Renal pelvis (tissue), 4 donors: ENCODE data around the gene SMDT1. TPM values are rescaled to one million over a fixed set of nuclear protein-coding genes. Genes with fewer than 3 reads are reported as not detected.
"Not testable (repeated sequence)": the region's sequence is repeated elsewhere in the genome, so short reads cannot be mapped to it uniquely, and the experiment has no call there.

Experiments used
- DNase-seq: peaks from one replicate; pipeline ENCODE4 v3.0.0-alpha.2; 2013
- polyA plus RNA-seq, 3 donors: library from polyadenylated mRNA; unstranded; fragments of 120-200 nt; gene quantifications; one replicate each; pipeline ENCODE4 v1.2.1, GENCODE V29; 2013; ENCODE audit not compliant: insufficient read length in 3 of 3

SMDT1 gene
- polyA plus RNA-seq, 3 donors, result 83.4 to 108 (median 102) TPM

DNA sequence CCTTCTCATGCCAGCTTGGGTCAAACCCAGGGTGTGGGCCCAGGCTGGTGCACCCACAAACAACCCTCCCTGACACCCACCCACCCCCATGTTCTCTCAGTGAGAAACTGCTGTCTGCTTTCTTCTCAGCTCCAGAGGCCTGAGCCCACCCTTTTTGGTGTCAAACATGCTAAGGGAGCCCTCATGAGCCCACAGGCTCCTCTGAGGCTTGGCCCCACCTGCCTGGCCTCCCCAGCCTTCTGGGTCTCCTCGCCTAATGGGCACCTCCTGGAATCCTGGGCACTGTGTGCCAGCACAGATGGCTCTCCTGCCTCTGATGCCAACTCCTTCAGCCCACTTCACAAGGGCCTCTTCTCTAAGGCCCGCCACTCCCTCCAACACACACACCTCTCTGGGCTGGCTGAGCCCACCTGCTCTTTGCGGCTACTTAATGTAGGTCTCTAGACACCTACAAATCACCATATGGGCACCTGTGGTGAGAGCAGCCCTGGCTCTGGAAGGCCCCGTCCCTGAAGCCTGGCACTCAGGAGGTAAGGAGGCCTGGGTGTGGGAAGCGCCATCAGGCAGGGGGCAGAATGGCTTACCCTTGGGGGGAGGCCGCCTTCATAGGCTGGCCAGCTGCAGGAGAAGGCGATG, 13.3 kb upstream of the SMDT1 start:
- no peak for DNase-seq

- DNase-seq, result no peak
Measured at GRCh38 chr22:42066937-42067336, 12.6 kb upstream of the SMDT1 start.

GRCh38 chr22:42067671-42068251, 11.7 kb upstream of the SMDT1 start:
- no peak for DNase-seq

GRCh38 chr22:42068291-42068690, 11.2 kb upstream of the SMDT1 start:
- DNase-seq, result no peak

- DNase-seq, result no peak
Measured at GRCh38 chr22:42069801-42070516, 9.5 kb upstream of the SMDT1 start.

- peak; percentile 95 for DNase-seq
Measured at GRCh38 chr22:42070517-42071422, 8.7 kb upstream of the SMDT1 start, which contains the start of gene NAGA. TSS of gene NAGA (minus strand) at chr22:42070812. CDS start at chr22:42070297, 515 bp downstream.

DNA sequence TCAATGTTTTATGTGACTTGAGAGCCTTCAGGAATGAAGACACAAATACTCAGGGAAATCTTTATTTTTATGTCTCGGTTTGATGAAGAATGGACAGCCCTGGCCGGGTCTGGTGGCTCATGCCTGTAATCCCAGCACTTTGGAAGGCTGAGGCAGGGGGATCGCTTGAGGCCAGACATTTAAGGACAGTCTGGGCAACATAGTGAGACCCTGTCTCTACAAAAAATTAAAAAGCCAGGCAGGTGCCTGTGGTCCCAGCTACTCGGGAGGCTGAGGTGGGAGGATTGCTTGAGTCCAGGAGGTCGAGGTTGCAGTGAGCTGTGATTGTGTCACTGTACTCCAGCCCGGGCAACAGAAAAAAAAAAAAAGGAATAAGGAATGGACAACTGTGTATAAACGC, 8.0 kb upstream of the SMDT1 start:
- DNase-seq, result not testable (repeated sequence)

- no peak for DNase-seq
Measured at GRCh38 chr22:42072606-42073330, 6.7 kb upstream of the SMDT1 start.

GRCh38 chr22:42073621-42074041, 5.9 kb upstream of the SMDT1 start:
- DNase-seq, result no peak

- DNase-seq, result peak; percentile 40
Measured at GRCh38 chr22:42074132-42074811, 5.2 kb upstream of the SMDT1 start, which contains the start of gene PHETA2. TSS of gene PHETA2 (plus strand) at chr22:42074248. CDS start at chr22:42077294, 3,046 bp downstream.

- no peak for DNase-seq
Measured at GRCh38 chr22:42074846-42075676, 4.4 kb upstream of the SMDT1 start.

DNA sequence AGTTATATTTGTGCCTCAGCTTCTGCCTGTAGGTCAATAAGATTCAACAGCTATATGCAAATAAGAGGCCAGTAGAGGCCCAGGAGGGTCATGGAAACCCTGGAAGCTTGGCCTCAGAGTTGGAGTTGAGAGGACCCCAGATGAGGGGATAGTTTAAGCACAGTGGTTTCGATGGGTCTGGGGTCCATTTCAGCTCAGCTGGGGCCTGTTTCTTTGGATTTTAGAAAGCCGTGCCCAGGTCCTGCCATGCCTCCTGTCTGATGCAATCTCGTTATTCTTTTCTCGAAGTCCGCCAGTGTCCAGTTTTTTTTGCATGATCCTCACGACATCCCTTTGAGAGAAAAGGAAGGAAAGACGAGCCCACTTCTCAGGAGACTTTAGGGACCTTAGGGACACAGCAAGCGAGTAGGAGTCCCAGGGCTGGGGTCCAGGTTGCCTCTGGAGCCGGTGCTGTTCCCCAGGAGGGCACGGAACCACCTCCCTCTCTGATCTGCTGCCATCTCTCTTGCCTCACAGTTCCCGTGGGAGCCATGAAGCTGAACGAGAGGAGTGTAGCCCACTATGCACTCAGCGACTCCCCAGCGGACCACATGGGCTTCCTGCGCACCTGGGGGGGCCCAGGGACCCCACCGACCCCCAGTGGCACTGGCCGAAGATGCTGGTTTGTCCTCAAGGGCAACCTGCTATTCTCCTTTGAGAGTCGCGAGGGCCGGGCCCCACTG, 2.6 kb upstream of the SMDT1 start:
- no peak for DNase-seq

- DNase-seq, result no peak
Measured at GRCh38 chr22:42077486-42078125, 1.9 kb upstream of the SMDT1 start.

DNA sequence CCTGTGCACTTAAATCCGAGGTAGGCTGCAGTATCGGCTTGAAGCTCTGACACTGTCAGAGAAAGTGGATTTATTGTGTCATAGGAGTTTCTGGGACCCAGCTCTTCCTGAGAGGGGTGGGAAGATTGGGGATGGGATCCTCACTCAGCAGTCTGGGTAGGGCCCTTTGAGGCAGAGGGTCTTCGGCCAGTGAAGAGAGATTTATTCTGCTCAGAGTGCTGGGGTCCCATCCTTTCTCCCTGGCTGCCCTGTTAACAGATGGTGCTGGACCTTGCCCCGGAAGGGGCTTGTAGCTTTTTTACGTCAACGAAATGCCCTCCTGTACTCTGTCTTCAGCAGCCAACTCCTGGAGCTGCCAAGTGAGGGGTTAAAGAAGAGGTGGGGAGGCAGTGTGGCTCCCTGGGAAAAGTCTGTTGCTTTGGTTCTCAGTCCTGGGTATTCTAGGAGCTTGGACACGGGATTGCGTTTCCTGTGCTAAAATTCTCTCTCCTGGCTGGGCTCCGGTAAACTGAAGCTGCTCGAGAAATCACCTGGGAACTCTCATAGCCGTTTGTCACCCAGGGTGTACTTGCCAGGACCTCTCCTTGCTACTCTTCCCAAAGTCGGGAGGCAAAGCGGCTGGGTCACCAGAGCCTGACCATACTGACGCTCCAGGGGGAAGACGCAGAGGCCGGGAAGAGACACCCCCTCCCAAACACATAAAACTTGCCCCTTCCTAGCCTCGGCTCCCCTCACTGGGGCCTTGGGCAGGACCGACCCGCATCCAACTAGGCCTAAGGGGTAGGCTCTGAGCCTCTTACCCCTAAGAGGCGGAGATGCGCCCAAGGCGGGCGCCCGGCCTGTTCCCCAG, 806 bp upstream of the SMDT1 start:
- DNase-seq, result peak; percentile 40

- DNase-seq, result peak; percentile 42
Measured at GRCh38 chr22:42080287-42080686, 787 bp downstream of the SMDT1 start.

GRCh38 chr22:42083119-42083518, 3.6 kb downstream of the SMDT1 start:
- DNase-seq, result no peak

- no peak for DNase-seq
Measured at GRCh38 chr22:42084874-42085273, 5.4 kb downstream of the SMDT1 start.
